Upper lobe of left lung (tissue), 6 donors: ENCODE measurements around the gene EFNA5. TPM values are rescaled to one million over a fixed set of nuclear protein-coding genes. Genes with fewer than 3 reads are reported as not detected.
A peak's percentile ranks its signal among the peaks of the same experiment; 100 is the strongest.

Source experiments
- ATAC-seq, 2 donors: fragments of 200-7000 bp; cut with Tn5 transposase; one replicate each; pipeline ENCODE4 v1.9.1; 2022; ENCODE audit warnings: mild to moderate bottlenecking in 2 of 2, moderate library complexity in 2 of 2; ENCODE audit not compliant: low FRiP score in 2 of 2
- DNase-seq, 2 donors: peaks; one replicate each; pipeline ENCODE4 v3.0.0-alpha.2; 2019 to 2020
- H3K27ac ChIP-seq, 4 donors: fragments of 200-600 bp; sonication (generic); one replicate each; pipeline ENCODE4 v1.5.1; 2016 to 2019
- H3K27me3 ChIP-seq, 4 donors: fragments of 200-600 bp; sonication (generic); one replicate each; pipeline ENCODE4 v1.5.1; 2017 to 2019
- H3K36me3 ChIP-seq, 4 donors: fragments of 200-600 bp; sonication (generic); one replicate each; pipeline ENCODE4 v1.5.1; 2016 to 2019
- H3K4me1 ChIP-seq, 4 donors: fragments of 200-600 bp; sonication (generic); one replicate each; pipeline ENCODE4 v1.5.1; 2018 to 2019
- H3K4me3 ChIP-seq, 4 donors: fragments of 200-600 bp; sonication (generic); one replicate each; pipeline ENCODE4 v1.5.1; 2017 to 2019; ENCODE audit warnings: mild to moderate bottlenecking in 2 of 4, moderate library complexity in 1 of 4
- H3K9me3 ChIP-seq, 4 donors: fragments of 200-600 bp; sonication (generic); one replicate each; pipeline ENCODE4 v1.5.1; 2018 to 2019
- CTCF ChIP-seq, 6 experiments: fragments of 450-650 bp in 4 of 6; fragments of 200-600 bp in 2 of 6; sonication (generic) in 2 of 6; IDR thresholded peaks; one replicate each; pipeline ENCODE4 v1.5.1; 2016 to 2019; ENCODE audit warnings: antibody characterized with exemption in 6 of 6
- EP300 ChIP-seq, 4 donors: sonication (generic); formaldehyde crosslinking; IDR thresholded peaks; one replicate each; pipeline ENCODE4 v1.5.1; 2017; ENCODE audit warnings: antibody characterized with exemption in 4 of 4, control low read depth in 2 of 4
- POLR2A ChIP-seq, 4 donors: fragments of 450-650 bp; IDR thresholded peaks; one replicate each; pipeline ENCODE4 v1.5.1; 2016 to 2017; ENCODE audit warnings: antibody characterized with exemption in 4 of 4, mild to moderate bottlenecking in 2 of 4
- POLR2AphosphoS5 ChIP-seq, 2 donors: sonication (generic); formaldehyde crosslinking; IDR thresholded peaks; one replicate each; pipeline ENCODE4 v1.5.1; 2017; ENCODE audit warnings: antibody characterized with exemption in 2 of 2
- WGBS, 2 donors: methylation state at CpG; one replicate each; pipeline ENCODE4 v1.1.5; 2017 to 2018; 5-methylcytosine and 5-hydroxymethylcytosine counted together
- total RNA-seq, 6 donors: library from RNA; depleted of rRNA in 4 of 6; stranded (reverse); fragments of >200 nt in 4 of 6; gene quantifications; one replicate each; pipeline versions ENCODE4 v1.1.0 to v1.2.1, GENCODE V29; 2016 to 2021
- donor health status: DM: no; HTN: no; CAD: no; lungs with moderate emphysema.
- donor health status: DM: no; HTN: yes; CAD: no; lungs with severe emphysema.

Gene EFNA5
- total RNA-seq, 6 donors from 2014 or later, result 4.1 to 41.9 (median 7.3) TPM

GRCh38 chr5:107590686-107591085, 80.1 kb downstream of the EFNA5 start:
- no peak overlapping the region for H3K27ac ChIP-seq
- WGBS, 2 donors, result 81 to 83% methylated on average over 1 of the region's 1 CpG
- DNase-seq, result no peak
- TF ChIP-seq EP300 (IDR thresholded peaks at IDR 0.05) (no peak), POLR2AphosphoS5 (IDR thresholded peaks at IDR 0.05) (no peak), POLR2A (IDR thresholded peaks at IDR 0.05) (no peak), CTCF (IDR thresholded peaks at IDR 0.05) (no peak)
- ATAC-seq, result no peak
- H3K36me3 ChIP-seq, result no peaks in the 10 kb centered on the region
- no peaks in the 10 kb centered on the region for H3K27me3 ChIP-seq
- no peak overlapping the region for H3K4me3 ChIP-seq
- H3K4me1 ChIP-seq, result peaks cover 0 to 6% (median 0%) of the 10 kb centered on the region in 4 donors
- no peaks in the 10 kb centered on the region for H3K9me3 ChIP-seq

- Histone ChIP-seq H3K27me3 (no peaks in the 10 kb centered on the region), H3K36me3 (no peaks in the 10 kb centered on the region), H3K9me3 (no peaks in the 10 kb centered on the region), H3K27ac (no peak overlapping the region), H3K4me1 (peaks cover 0 to 6% (median 0%) of the 10 kb centered on the region in 4 donors), H3K4me3 (no peak overlapping the region)
- TF ChIP-seq CTCF (IDR thresholded peaks at IDR 0.05) (no peak), EP300 (IDR thresholded peaks at IDR 0.05) (no peak), POLR2AphosphoS5 (IDR thresholded peaks at IDR 0.05) (no peak), POLR2A (IDR thresholded peaks at IDR 0.05) (no peak)
- WGBS, 2 donors, result 86 to 87% methylated on average over 7 of the region's 7 CpGs
- DNase-seq (no peak), ATAC-seq (no peak)
Observed at GRCh38 chr5:107589520-107590193, 81.1 kb downstream of the EFNA5 start.

- H3K9me3 ChIP-seq, result no peaks in the 10 kb centered on the region
- no peak for TF ChIP-seq CTCF (IDR thresholded peaks at IDR 0.05)
- TF ChIP-seq EP300 (IDR thresholded peaks at IDR 0.05), result no peak
- no peak for TF ChIP-seq POLR2AphosphoS5 (IDR thresholded peaks at IDR 0.05)
- TF ChIP-seq POLR2A (IDR thresholded peaks at IDR 0.05), result no peak
- no peaks in the 10 kb centered on the region for H3K27me3 ChIP-seq
- no peak overlapping the region for H3K4me3 ChIP-seq
- no peaks in the 10 kb centered on the region for H3K4me1 ChIP-seq
- DNase-seq, result no peak
- H3K27ac ChIP-seq, result no peak overlapping the region
- no peak for ATAC-seq
- H3K36me3 ChIP-seq, result no peaks in the 10 kb centered on the region
Observed at GRCh38 chr5:107582625-107583024, 88.1 kb downstream of the EFNA5 start.

GRCh38 chr5:107580889-107581820, 89.6 kb downstream of the EFNA5 start:
- Histone ChIP-seq H3K4me1 (no peaks in the 10 kb centered on the region), H3K4me3 (no peak overlapping the region), H3K27ac (no peak overlapping the region), H3K36me3 (no peaks in the 10 kb centered on the region), H3K9me3 (no peaks in the 10 kb centered on the region), H3K27me3 (no peaks in the 10 kb centered on the region)
- peak in 1 of 2 donors; percentile 50 for ATAC-seq
- WGBS, 2 donors, result 73 to 82% methylated on average over 7 to 8 of the region's 8 CpGs
- TF ChIP-seq POLR2A (IDR thresholded peaks at IDR 0.05) (no peak), CTCF (IDR thresholded peaks at IDR 0.05) (no peak), POLR2AphosphoS5 (IDR thresholded peaks at IDR 0.05) (no peak), EP300 (IDR thresholded peaks at IDR 0.05) (no peak)
- no peak for DNase-seq
